Mesendoderm (in vitro differentiated cells): ENCODE results near the gene ANKEF1.

Source experiments
- DNase-seq: peaks from one replicate; pipeline ENCODE4 v3.0.0; 2013
- H2AK5ac ChIP-seq: 2 replicates; pipeline ENCODE4 v1.6.1; 2013; ENCODE audit warnings: low read length, inconsistent platforms
- H2BK120ac ChIP-seq: 2 replicates; pipeline ENCODE4 v1.6.1; 2013; ENCODE audit warnings: low read depth, mild to moderate bottlenecking, low read length, moderate library complexity, mixed read lengths
- H2BK15ac ChIP-seq: replicated peaks from 2 replicates; pipeline ENCODE4 v1.6.1; 2013; ENCODE audit warnings: low read depth, mild to moderate bottlenecking, moderate library complexity
- H2BK5ac ChIP-seq: 2 replicates; pipeline ENCODE4 v1.6.1; 2013; ENCODE audit warnings: low read length, inconsistent platforms
- H3K18ac ChIP-seq: 2 replicates; pipeline ENCODE4 v1.6.1; 2013; ENCODE audit warnings: mild to moderate bottlenecking, low read length, mixed read lengths
- H3K23ac ChIP-seq: one replicate; pipeline ENCODE4 v1.6.1; 2013; ENCODE audit warnings: low read length
- H3K27ac ChIP-seq: 2 replicates; pipeline ENCODE4 v1.5.1; 2013; ENCODE audit warnings: low read depth, mild to moderate bottlenecking, inconsistent platforms, low read length, moderate library complexity
- H3K27me3 ChIP-seq: 2 replicates; pipeline ENCODE4 v1.6.1; 2013; ENCODE audit warnings: low read length, control low read depth, mild to moderate bottlenecking, inconsistent platforms; ENCODE audit not compliant: insufficient read depth, poor library complexity
- H3K36me3 ChIP-seq: 2 replicates; pipeline ENCODE4 v1.6.1; 2013; ENCODE audit warnings: low read length, inconsistent platforms; ENCODE audit not compliant: control insufficient read depth, insufficient read depth
- H3K4ac ChIP-seq: one replicate; pipeline ENCODE4 v1.6.1; 2013; ENCODE audit warnings: low read depth, mild to moderate bottlenecking, low read length, moderate library complexity
- H3K4me1 ChIP-seq: 2 replicates; pipeline ENCODE4 v1.6.1; 2013; ENCODE audit warnings: low read depth, low read length, inconsistent platforms; ENCODE audit not compliant: control insufficient read depth
- H3K4me2 ChIP-seq: 2 replicates; pipeline ENCODE4 v1.6.1; 2013; ENCODE audit warnings: low read length
- H3K4me3 ChIP-seq: 2 replicates; pipeline ENCODE4 v1.5.1; 2013; ENCODE audit warnings: mild to moderate bottlenecking, low read length
- H3K56ac ChIP-seq: one replicate; pipeline ENCODE4 v1.6.1; 2013; ENCODE audit warnings: low read length
- H3K79me1 ChIP-seq: 2 replicates; pipeline ENCODE4 v1.6.1; 2013; ENCODE audit warnings: low read length, inconsistent platforms
- H3K79me2 ChIP-seq: 2 replicates; pipeline ENCODE4 v1.6.1; 2013; ENCODE audit warnings: mild to moderate bottlenecking, low read length; ENCODE audit not compliant: control insufficient read depth, insufficient read depth
- H3K9ac ChIP-seq: 2 replicates; pipeline ENCODE4 v1.6.1; 2013; ENCODE audit warnings: low read length, inconsistent platforms
- H4K5ac ChIP-seq: one replicate; pipeline ENCODE4 v1.6.1; 2013; ENCODE audit warnings: low read length
- H4K8ac ChIP-seq: one replicate; pipeline ENCODE4 v1.6.1; 2013; ENCODE audit warnings: low read depth, mild to moderate bottlenecking, control low read depth, low read length, moderate library complexity
- WGBS: extraction: QIAGEN DNeasy Blood & Tissue Kit; methylation state at CpG from one replicate; pipeline ENCODE4 v1.1.7; 2013; ENCODE audit warnings: low lambda C conversion rate, missing lambda C conversion rate; ENCODE audit not compliant: insufficient coverage; ENCODE audit errors: extremely low coverage; 5-methylcytosine and 5-hydroxymethylcytosine counted together

The ANKEF1 gene

GRCh38 chr20:10065154-10065833 is 30.5 kb downstream of the ANKEF1 start:
- no peaks in the 10 kb centered on the region for H3K79me2 ChIP-seq
- H2BK15ac ChIP-seq = no peak overlapping the region
- DNase-seq = peak; percentile 28
- H4K8ac ChIP-seq = no peak overlapping the region
- H3K9ac ChIP-seq = no peak overlapping the region
- WGBS = no CpG with 5 or more reads among the region's 3 CpGs
- no peak overlapping the region for H4K5ac ChIP-seq
- no peaks in the 10 kb centered on the region for H3K79me1 ChIP-seq
- no peaks in the 10 kb centered on the region for H3K27me3 ChIP-seq
- H3K4me1 ChIP-seq = peaks cover under 1% of the 10 kb centered on the region
- H3K4ac ChIP-seq = no peak overlapping the region
- H2BK5ac ChIP-seq = no peak overlapping the region
- no peak overlapping the region for H3K4me3 ChIP-seq
- H3K27ac ChIP-seq = no peak overlapping the region
- no peak overlapping the region for H2BK120ac ChIP-seq
- no peaks in the 10 kb centered on the region for H3K36me3 ChIP-seq
- H3K4me2 ChIP-seq = no peak overlapping the region
- H2AK5ac ChIP-seq = no peak overlapping the region
- H3K23ac ChIP-seq = no peak overlapping the region
- no peak overlapping the region for H3K56ac ChIP-seq
- H3K18ac ChIP-seq = no peak overlapping the region

GRCh38 chr20:10067321-10067720 is 32.5 kb downstream of the ANKEF1 start:
- no peak overlapping the region for H2BK5ac ChIP-seq
- H3K36me3 ChIP-seq = no peaks in the 10 kb centered on the region
- H3K23ac ChIP-seq = no peak overlapping the region
- H2BK15ac ChIP-seq = no peak overlapping the region
- no peak overlapping the region for H3K4ac ChIP-seq
- no peaks in the 10 kb centered on the region for H3K79me2 ChIP-seq
- no peak overlapping the region for H3K4me3 ChIP-seq
- H2BK120ac ChIP-seq = no peak overlapping the region
- no peak overlapping the region for H4K5ac ChIP-seq
- no peaks in the 10 kb centered on the region for H3K27me3 ChIP-seq
- no peak overlapping the region for H4K8ac ChIP-seq
- no peak overlapping the region for H3K18ac ChIP-seq
- H3K27ac ChIP-seq = no peak overlapping the region
- H3K56ac ChIP-seq = no peak overlapping the region
- H3K4me2 ChIP-seq = no peak overlapping the region
- H3K79me1 ChIP-seq = no peaks in the 10 kb centered on the region
- WGBS = no CpG with 5 or more reads among the region's 2 CpGs
- H3K9ac ChIP-seq = no peak overlapping the region
- no peak overlapping the region for H2AK5ac ChIP-seq
- H3K4me1 ChIP-seq = no peaks in the 10 kb centered on the region
- DNase-seq = no peak

- DNase-seq = no peak
Measured at GRCh38 chr20:10074513-10074912, 39.7 kb downstream of the ANKEF1 start.

GRCh38 chr20:10075606-10076005 is 40.8 kb downstream of the ANKEF1 start:
- H4K8ac ChIP-seq = no peak overlapping the region
- H3K56ac ChIP-seq = no peak overlapping the region
- H3K4me1 ChIP-seq = no peaks in the 10 kb centered on the region
- H3K4me3 ChIP-seq = no peak overlapping the region
- no peak overlapping the region for H2BK15ac ChIP-seq
- H3K27ac ChIP-seq = no peak overlapping the region
- no peak overlapping the region for H2BK5ac ChIP-seq
- no peak overlapping the region for H3K4me2 ChIP-seq
- no peak overlapping the region for H3K23ac ChIP-seq
- no peaks in the 10 kb centered on the region for H3K27me3 ChIP-seq
- no peaks in the 10 kb centered on the region for H3K79me2 ChIP-seq
- WGBS = no CpG with 5 or more reads among the region's 2 CpGs
- no peak overlapping the region for H3K9ac ChIP-seq
- no peaks in the 10 kb centered on the region for H3K79me1 ChIP-seq
- DNase-seq = no peak
- no peak overlapping the region for H2AK5ac ChIP-seq
- no peaks in the 10 kb centered on the region for H3K36me3 ChIP-seq
- H3K4ac ChIP-seq = no peak overlapping the region
- no peak overlapping the region for H4K5ac ChIP-seq
- H2BK120ac ChIP-seq = no peak overlapping the region
- H3K18ac ChIP-seq = no peak overlapping the region

More at GRCh38 chr20:10074513-10074912, 39.7 kb downstream of the ANKEF1 start:
- Histone ChIP-seq H3K4me2 (no peak overlapping the region), H3K79me2 (no peaks in the 10 kb centered on the region), H3K4ac (no peak overlapping the region), H4K5ac (no peak overlapping the region), H4K8ac (no peak overlapping the region), H3K27me3 (no peaks in the 10 kb centered on the region), H2BK5ac (no peak overlapping the region), H3K79me1 (no peaks in the 10 kb centered on the region), H3K56ac (no peak overlapping the region), H2BK15ac (no peak overlapping the region), H3K4me3 (no peak overlapping the region), H3K23ac (no peak overlapping the region), H3K18ac (no peak overlapping the region), H3K27ac (no peak overlapping the region), H2BK120ac (no peak overlapping the region), H3K36me3 (no peaks in the 10 kb centered on the region), H3K4me1 (no peaks in the 10 kb centered on the region), H3K9ac (no peak overlapping the region), H2AK5ac (no peak overlapping the region)
- WGBS = no CpG with 5 or more reads among the region's 2 CpGs

GRCh38 chr20:10076126-10077080 is 41.6 kb downstream of the ANKEF1 start:
- DNase-seq = no peak
- WGBS = no CpG with 5 or more reads among the region's 5 CpGs

More at GRCh38 chr20:10076126-10077080, 41.6 kb downstream of the ANKEF1 start:
- Histone ChIP-seq H3K27me3 (no peaks in the 10 kb centered on the region), H3K4me3 (no peak overlapping the region), H2BK15ac (no peak overlapping the region), H2BK120ac (no peak overlapping the region), H3K9ac (no peak overlapping the region), H3K23ac (no peak overlapping the region), H4K8ac (no peak overlapping the region), H3K4ac (no peak overlapping the region), H3K79me1 (no peaks in the 10 kb centered on the region), H3K27ac (no peak overlapping the region), H3K56ac (no peak overlapping the region), H2AK5ac (no peak overlapping the region), H3K36me3 (no peaks in the 10 kb centered on the region), H3K4me2 (no peak overlapping the region), H2BK5ac (no peak overlapping the region), H3K4me1 (no peaks in the 10 kb centered on the region), H4K5ac (no peak overlapping the region), H3K79me2 (no peaks in the 10 kb centered on the region), H3K18ac (no peak overlapping the region)
